K562 (cell line): ENCODE results near the gene HK1. TPM values are rescaled to one million over a fixed set of nuclear protein-coding genes. Genes with fewer than 3 reads are reported as not detected.

ENCODE experiments used
- ATAC-seq: fragments of 200-7000 bp; cut with Tn5 transposase; 3 replicates; pipeline ENCODE4 v1.9.1; 2020; ENCODE audit warnings: moderate library complexity
- BruUV-seq: library from RNA; stranded (reverse); fragments of 400-500 nt; replicated peaks from 2 replicates; lab custom pipeline; 2021; lab: Mats Ljungman, UMichigan
- CTCF ChIA-PET: fragments of 300-600 bp; formaldehyde crosslinking; extraction: SDS; loops from one replicate; lab custom pipeline; 2021; ENCODE audit warnings: low intra/inter-chr PET ratio; lab: Yijun Ruan, JAX
- POLR2A ChIA-PET: fragments of 300-600, 350-650 bp; sonication (Branson Sonifier 250); formaldehyde crosslinking; extraction: SDS; loops from one replicate; lab custom pipeline; 2021; ENCODE audit warnings: antibody characterized with exemption, inconsistent platforms; lab: Yijun Ruan, JAX
- DNase-seq, 4 experiments: peaks; one replicate each; pipeline versions ENCODE4 v3.0.0 to v3.0.0-alpha.2; 2011 to 2018; ENCODE audit warnings: low spot score in 3 of 4, mixed read lengths in 3 of 4; ENCODE audit errors: extremely low read depth in 1 of 4
- FAIRE-seq: peaks from 2 replicates; lab custom pipeline; 2011; peaks lifted over from hg19 to GRCh38; lab: Jason Lieb, UNC
- H2AFZ ChIP-seq: 2 replicates; pipeline ENCODE4 v1.6.0; 2011; ENCODE audit warnings: low read depth, low read length, control low read depth, inconsistent platforms
- H3K27ac ChIP-seq: fragments of 200-600 bp; 3 replicates; pipeline ENCODE4 v1.8.0; 2011; ENCODE audit warnings: low read depth, mild to moderate bottlenecking, control low read depth, inconsistent platforms, low read length, moderate library complexity, mixed read lengths; ENCODE audit errors: extremely low read depth
- H3K27me3 ChIP-seq, 2 experiments: fragments of 300-600 bp in 1 of 2; 2 replicates in 1 of 2; 3 replicates in 1 of 2; pipeline versions ENCODE4 v1.6.0 to v1.8.0; 2011; ENCODE audit warnings: inconsistent platforms in 2 of 2, low read length in 2 of 2, mild to moderate bottlenecking in 1 of 2, mixed read lengths in 1 of 2, moderate library complexity in 1 of 2; ENCODE audit not compliant: control insufficient read depth in 2 of 2, insufficient read depth in 2 of 2
- H3K36me3 ChIP-seq: fragments of 300-600 bp; 3 replicates; pipeline ENCODE4 v1.8.0; 2011; ENCODE audit warnings: mild to moderate bottlenecking, low read length, inconsistent platforms; ENCODE audit not compliant: control insufficient read depth, insufficient read depth
- H3K4me1 ChIP-seq, 2 experiments: fragments of 200-600 bp in 1 of 2; replicated peaks in 1 of 2; 2 replicates in 1 of 2; 3 replicates in 1 of 2; pipeline versions ENCODE4 v1.5.1 to v1.8.0; 2011; ENCODE audit warnings: inconsistent platforms in 2 of 2, low read length in 2 of 2, mild to moderate bottlenecking in 1 of 2, mixed read lengths in 1 of 2, moderate library complexity in 1 of 2; ENCODE audit not compliant: control insufficient read depth in 2 of 2, insufficient read depth in 2 of 2
- H3K4me2 ChIP-seq: 2 replicates; pipeline ENCODE4 v1.6.1; 2011; ENCODE audit warnings: low read length, control low read depth, inconsistent platforms, mixed read lengths; ENCODE audit not compliant: insufficient read depth
- H3K4me3 ChIP-seq: fragments of 200-600 bp; sonication (generic), shearing (Covaris generic); 2 replicates; pipeline ENCODE4 v1.5.1; 2016; ENCODE audit warnings: control low read depth, inconsistent platforms
- H3K79me2 ChIP-seq: fragments of 200-600 bp; 3 replicates; pipeline ENCODE4 v1.8.0; 2011; ENCODE audit warnings: low read length, inconsistent platforms; ENCODE audit not compliant: control insufficient read depth, insufficient read depth
- H3K9ac ChIP-seq, 2 experiments: 2 replicates each; pipeline versions ENCODE4 v1.6.0 to v1.6.1; 2011; ENCODE audit warnings: low read depth in 2 of 2, low read length in 2 of 2, control low read depth in 1 of 2, inconsistent platforms in 1 of 2, mild to moderate bottlenecking in 1 of 2, mixed read lengths in 1 of 2; ENCODE audit not compliant: insufficient read depth in 1 of 2
- H3K9me1 ChIP-seq: one replicate; pipeline ENCODE4 v1.6.0; 2011; ENCODE audit warnings: inconsistent platforms, mild to moderate bottlenecking, low read length, moderate library complexity; ENCODE audit not compliant: control insufficient read depth, insufficient read depth
- H3K9me3 ChIP-seq: replicated peaks from 2 replicates; pipeline ENCODE4 v1.5.1; 2011; ENCODE audit warnings: low read depth, low read length, inconsistent platforms; ENCODE audit not compliant: control insufficient read depth, insufficient read depth
- H4K20me1 ChIP-seq: replicated peaks from 2 replicates; pipeline ENCODE4 v1.6.1; 2011; ENCODE audit warnings: low read length, inconsistent platforms, mixed read lengths; ENCODE audit not compliant: control insufficient read depth, insufficient read depth
- DPF2 ChIP-seq: fragments of 450-650 bp; IDR thresholded peaks from 2 replicates; pipeline ENCODE4 v1.6.1; 2016
- KAT7 ChIP-seq: sonication (generic); formaldehyde crosslinking; IDR thresholded peaks from 2 replicates; pipeline ENCODE4 v1.8.0; 2022; ENCODE audit warnings: missing genetic modification reagents, mild to moderate bottlenecking, borderline replicate concordance
- KLF10 ChIP-seq: fragments of 250-450 bp; sonication (Bioruptor Pico); IDR thresholded peaks from 2 replicates; pipeline ENCODE4 v1.6.1; 2021; ENCODE audit warnings: matching md5 sums
- MAFF ChIP-seq: IDR thresholded peaks from 2 replicates; pipeline ENCODE4 v1.6.1; 2012; ENCODE audit warnings: low read length, improper control_type of control experiment
- NR0B1 ChIP-seq: fragments of 450-650 bp; IDR thresholded peaks from one replicate; pipeline ENCODE4 v1.6.1; 2018; ENCODE audit warnings: mild to moderate bottlenecking, moderate library complexity; ENCODE audit not compliant: partially characterized antibody
- NR2C2 ChIP-seq, 2 experiments: fragments of 200-800 bp in 1 of 2; sonication (Bioruptor generic) in 1 of 2; sonication (generic) in 1 of 2; formaldehyde crosslinking in 1 of 2; IDR thresholded peaks; 2 replicates each; pipeline versions ENCODE4 v1.6.1 to v1.8.0; 2016 to 2022; ENCODE audit warnings: mild to moderate bottlenecking in 1 of 2, missing compliant biosample characterization in 1 of 2, missing genetic modification characterization in 1 of 2, missing genetic modification reagents in 1 of 2
- PREB ChIP-seq: sonication (generic); formaldehyde crosslinking; IDR thresholded peaks from 2 replicates; pipeline ENCODE4 v1.8.1; 2023; ENCODE audit warnings: mild to moderate bottlenecking, missing genetic modification reagents
- SMARCB1 ChIP-seq: IDR thresholded peaks from 2 replicates; pipeline ENCODE4 v1.6.1; 2011; ENCODE audit warnings: improper control_type of control experiment, low read depth; ENCODE audit not compliant: insufficient read length
- ZFP36 ChIP-seq: fragments of 150-350 bp; IDR thresholded peaks from 2 replicates; pipeline ENCODE4 v1.6.1; 2018; ENCODE audit warnings: low read length, low read depth; ENCODE audit not compliant: partially characterized antibody
- ZNF518B ChIP-seq: fragments of 250-450 bp; sonication (Bioruptor Pico); IDR thresholded peaks from 2 replicates; pipeline ENCODE4 v1.5.0; 2021; ENCODE audit warnings: mild to moderate bottlenecking, moderate library complexity
- ZNF57 ChIP-seq: fragments of 450-650 bp; formaldehyde crosslinking; IDR thresholded peaks from 2 replicates; pipeline ENCODE4 v1.4.0; 2020; ENCODE audit warnings: mild to moderate bottlenecking, moderate library complexity
- ZNF778 ChIP-seq: fragments of 450-650 bp; formaldehyde crosslinking; IDR thresholded peaks from 2 replicates; pipeline ENCODE4 v1.4.0; 2020; ENCODE audit warnings: mild to moderate bottlenecking, moderate library complexity
- WGBS: fragments of 100-300 bp; shearing (Covaris generic); methylation state at CpG from one replicate; pipeline ENCODE4 v1.1.6; 2016; ENCODE audit warnings: low coverage, mixed read lengths; ENCODE audit not compliant: insufficient coverage; ENCODE audit errors: missing lambda C conversion rate; 5-methylcytosine and 5-hydroxymethylcytosine counted together
- in situ Hi-C: fragments of 300-500 bp; cut with MboI; formaldehyde crosslinking; loops from 4 replicates; pipeline ENCODE4 v1.15.0; 2018; ENCODE audit warnings: inconsistent platforms, mixed read lengths
- intact Hi-C: fragments of 100-400 bp; cut with micrococcal nuclease; formaldehyde crosslinking; loops from 2 replicates; pipeline ENCODE4 v1.14.2; 2022
- polyA plus RNA-seq, 8 experiments: library from polyadenylated mRNA; depleted of rRNA in 4 of 8; stranded (reverse) in 5 of 8; unstranded in 3 of 8; fragments of >200 nt; fragmentation: Nextera tagmentation in 2 of 8; fragmentation: Illumina TruSeq in 1 of 8; extraction: Ambion mirVana in 2 of 8; extraction: Trizol in 1 of 8; gene quantifications; 2 replicates each; pipeline versions ENCODE4 v1.2.1 to v1.2.3, GENCODE V29; 2011 to 2014; ENCODE audit warnings: inconsistent platforms in 1 of 8, missing spikeins in 1 of 8
- total RNA-seq, 7 experiments: library from RNA; depleted of rRNA in 6 of 7; stranded (reverse); fragments of >200 nt in 6 of 7; fragmentation: Illumina TruSeq in 2 of 7; extraction: Trizol in 2 of 7; gene quantifications; 2 replicates each; pipeline versions ENCODE4 v1.2.1 to v1.2.3, GENCODE V29; 2011 to 2021; ENCODE audit warnings: low replicate concordance in 1 of 7

Gene HK1
- total and polyA plus RNA-seq, 9 of the 15 experiments (the other 6 are each of a cell fraction or from before 2014, with no cell fraction given), result 29.2 to 444 (median 193) TPM

- peaks cover 97% of the 10 kb centered on the region for H3K36me3 ChIP-seq
- no peaks in the 10 kb centered on the region for H3K9me1 ChIP-seq
- H2AFZ ChIP-seq, result no peak overlapping the region
- ATAC-seq, result no peak
- no peaks in the 10 kb centered on the region for H3K79me2 ChIP-seq
- no peak overlapping the region for H3K9ac ChIP-seq
- POLR2A ChIA-PET, result interaction anchor here (0.5 to 1.2 kb wide), 3 partner anchors 9 to 270 kb away, joined by 3 read pairs; no protein-coding TSS in a partner anchor
- CTCF ChIA-PET, result no interaction called here
- intact Hi-C loops, result no loop called here
- no peak overlapping the region for H3K27ac ChIP-seq
- in situ Hi-C loops, result no loop called here
- FAIRE-seq, result peak; percentile 56
- 94% methylated on average over 1 of the region's 1 CpG for WGBS
- no peaks in the 10 kb centered on the region for H3K27me3 ChIP-seq
- BruUV-seq, result no TSS peak
- TF ChIP-seq KLF10 (CRISPR knock-in tag), result no peak
- no peak for TF ChIP-seq SMARCB1
- no peak for TF ChIP-seq ZFP36
- no peak for TF ChIP-seq NR2C2 (CRISPR knock-in tag; IDR thresholded peaks at IDR 0.05)
- TF ChIP-seq NR2C2 (tag; IDR thresholded peaks at IDR 0.05), result no peak
- no peak for TF ChIP-seq ZNF778 (CRISPR knock-in tag)
- TF ChIP-seq MAFF, result no peak
- TF ChIP-seq NR0B1, result no peak
- TF ChIP-seq KAT7, result no peak
- no peak for TF ChIP-seq PREB
- no peak for TF ChIP-seq DPF2
- no peak for TF ChIP-seq ZNF57 (CRISPR knock-in tag)
- no peak for TF ChIP-seq ZNF518B (CRISPR knock-in tag)
- H3K4me2 ChIP-seq, result no peak overlapping the region
- no peak overlapping the region for H3K4me3 ChIP-seq
- peaks cover 0 to 3% of the 10 kb centered on the region in 2 experiments; a peak in 3 of 5 replicates for H3K4me1 ChIP-seq
- DNase-seq, result no peak
- H4K20me1 ChIP-seq, result no peaks in the 10 kb centered on the region
- no peaks in the 10 kb centered on the region for H3K9me3 ChIP-seq
Measured at GRCh38 chr10:69397972-69398371, 119.7 kb downstream of the HK1 start.
